H1 (cell line): ENCODE data around the gene CLDN4. TPM values are rescaled to one million over a fixed set of nuclear protein-coding genes. Genes with fewer than 3 reads are reported as not detected.

ENCODE experiments used
- CTCF ChIA-PET: fragments of 300-600 bp; sonication (Branson Sonifier 250); formaldehyde crosslinking; loops from one replicate; lab custom pipeline; 2021; ENCODE audit not compliant: partially characterized antibody; lab: Charles Lee
- POLR2A ChIA-PET: fragments of 300-600 bp; sonication (Branson Sonifier 250); formaldehyde crosslinking; loops from one replicate; lab custom pipeline; 2021; ENCODE audit warnings: inconsistent platforms; ENCODE audit not compliant: partially characterized antibody; lab: Charles Lee
- DNase-seq, 2 experiments: peaks; one replicate each; pipeline versions ENCODE4 v3.0.0 to v3.0.0-alpha.2; 2010 to 2022; ENCODE audit warnings: low spot score in 2 of 2, low read depth in 1 of 2, mixed read lengths in 1 of 2
- FAIRE-seq: peaks from 2 replicates; lab custom pipeline; 2011; peaks lifted over from hg19 to GRCh38; lab: Jason Lieb, UNC
- H2AFZ ChIP-seq: 2 replicates; pipeline ENCODE4 v1.8.1; 2012; ENCODE audit warnings: low read length, inconsistent platforms
- H2AK5ac ChIP-seq: 2 replicates; pipeline ENCODE4 v1.6.1; 2013; ENCODE audit warnings: low read depth, low read length
- H2BK120ac ChIP-seq: replicated peaks from 2 replicates; pipeline ENCODE3; 2013; ENCODE audit warnings: low read depth, low read length, inconsistent platforms
- H2BK12ac ChIP-seq: 2 replicates; pipeline ENCODE4 v1.6.1; 2013; ENCODE audit warnings: low read depth, low read length
- H2BK15ac ChIP-seq: 2 replicates; pipeline ENCODE4 v1.6.1; 2013; ENCODE audit warnings: low read length
- H2BK20ac ChIP-seq: 2 replicates; pipeline ENCODE4 v1.6.1; 2013; ENCODE audit warnings: low read length
- H2BK5ac ChIP-seq: 2 replicates; pipeline ENCODE4 v1.6.1; 2013; ENCODE audit warnings: low read depth, low read length
- H3K14ac ChIP-seq: 2 replicates; pipeline ENCODE4 v1.6.1; 2013; ENCODE audit warnings: inconsistent platforms; ENCODE audit not compliant: insufficient read length
- H3K18ac ChIP-seq: 2 replicates; pipeline ENCODE4 v1.6.1; 2013; ENCODE audit warnings: low read length; ENCODE audit errors: extremely low read depth
- H3K23ac ChIP-seq: 2 replicates; pipeline ENCODE4 v1.6.1; 2013; ENCODE audit warnings: inconsistent platforms; ENCODE audit not compliant: insufficient read length
- H3K23me2 ChIP-seq: 2 replicates; pipeline ENCODE4 v1.6.1; 2013; ENCODE audit warnings: low read depth, low read length
- H3K27ac ChIP-seq: 2 replicates; pipeline ENCODE4 v1.6.1; 2011; ENCODE audit warnings: low read depth, low read length, inconsistent platforms
- H3K27me3 ChIP-seq, 4 experiments: replicated peaks in 1 of 4; 1 replicate in 1 of 4; 2 replicates in 3 of 4; pipeline versions ENCODE4 v1.6.1 to v1.8.1; 2011 to 2013; ENCODE audit warnings: low read length in 3 of 4, mild to moderate bottlenecking in 3 of 4, inconsistent platforms in 2 of 4, mixed read lengths in 2 of 4, moderate library complexity in 1 of 4; ENCODE audit not compliant: control insufficient read depth in 3 of 4, insufficient read depth in 3 of 4; ENCODE audit errors: extremely low read depth in 1 of 4
- H3K36me3 ChIP-seq, 4 experiments: 2 replicates each; pipeline versions ENCODE4 v1.6.1 to v1.8.1; 2011 to 2013; ENCODE audit warnings: mild to moderate bottlenecking in 4 of 4, low read length in 3 of 4, moderate library complexity in 2 of 4, control low read depth in 1 of 4, inconsistent platforms in 1 of 4; ENCODE audit not compliant: insufficient read depth in 4 of 4, control insufficient read depth in 2 of 4
- H3K4ac ChIP-seq: replicated peaks from 2 replicates; pipeline ENCODE3; 2013; ENCODE audit warnings: low read length, low read depth, mixed read lengths, inconsistent platforms; ENCODE audit not compliant: insufficient read length
- H3K4me1 ChIP-seq, 4 experiments: replicated peaks in 1 of 4; 1 replicate in 1 of 4; 2 replicates in 3 of 4; pipeline versions ENCODE4 v1.6.1 to v1.8.1; 2011 to 2013; ENCODE audit warnings: low read length in 3 of 4, inconsistent platforms in 2 of 4, mixed read lengths in 1 of 4; ENCODE audit not compliant: insufficient read depth in 4 of 4, control insufficient read depth in 3 of 4
- H3K4me2 ChIP-seq, 2 experiments: 2 replicates each; pipeline versions ENCODE4 v1.6.1 to v1.8.1; 2011 to 2013; ENCODE audit warnings: low read depth in 2 of 2, low read length in 2 of 2, control low read depth in 1 of 2, inconsistent platforms in 1 of 2, mild to moderate bottlenecking in 1 of 2; ENCODE audit not compliant: insufficient read depth in 1 of 2
- H3K4me3 ChIP-seq, 4 experiments: fragments of 200-600, 300-600 bp in 1 of 4; sonication (generic), shearing (Covaris generic), sonication (Bioruptor Twin) in 1 of 4; 2 replicates each; pipeline versions ENCODE4 v1.5.1 to v1.8.1; 2011 to 2016; ENCODE audit warnings: low read length in 4 of 4, low read depth in 3 of 4, control low read depth in 2 of 4, inconsistent platforms in 2 of 4, mild to moderate bottlenecking in 2 of 4, mixed read lengths in 1 of 4, moderate library complexity in 1 of 4; ENCODE audit not compliant: insufficient read depth in 2 of 4; ENCODE audit errors: extremely low read depth in 1 of 4
- H3K56ac ChIP-seq: replicated peaks from 2 replicates; pipeline ENCODE3; 2013; ENCODE audit warnings: low read depth, mild to moderate bottlenecking, mixed read lengths, low read length, inconsistent platforms; ENCODE audit not compliant: insufficient read length
- H3K79me1 ChIP-seq: 2 replicates; pipeline ENCODE4 v1.6.1; 2013; ENCODE audit warnings: low read depth, low read length, control low read depth
- H3K79me2 ChIP-seq, 2 experiments: 2 replicates each; pipeline versions ENCODE4 v1.6.1 to v1.8.1; 2012 to 2013; ENCODE audit warnings: low read length in 2 of 2, mild to moderate bottlenecking in 2 of 2, inconsistent platforms in 1 of 2; ENCODE audit not compliant: insufficient read depth in 2 of 2, control insufficient read depth in 1 of 2
- H3K9ac ChIP-seq, 4 experiments: replicated peaks in 1 of 4; 1 replicate in 1 of 4; 2 replicates in 3 of 4; pipeline versions ENCODE4 v1.6.1 to v1.8.1; 2011 to 2013; ENCODE audit warnings: low read depth in 3 of 4, low read length in 3 of 4, control low read depth in 2 of 4, mild to moderate bottlenecking in 2 of 4, moderate library complexity in 2 of 4, inconsistent platforms in 1 of 4; ENCODE audit errors: extremely low read depth in 1 of 4
- H3K9me3 ChIP-seq, 2 experiments: 2 replicates each; pipeline versions ENCODE4 v1.6.1 to v1.8.1; 2012 to 2013; ENCODE audit warnings: mild to moderate bottlenecking in 2 of 2, moderate library complexity in 2 of 2, control low read depth in 1 of 2, inconsistent platforms in 1 of 2, low read depth in 1 of 2, low read length in 1 of 2, mixed read lengths in 1 of 2; ENCODE audit not compliant: insufficient read depth in 2 of 2
- H4K20me1 ChIP-seq, 2 experiments: replicated peaks in 1 of 2; 2 replicates each; pipeline versions ENCODE3 to v1.8.1; 2011 to 2013; ENCODE audit warnings: inconsistent platforms in 2 of 2, low read length in 2 of 2, mild to moderate bottlenecking in 1 of 2; ENCODE audit not compliant: insufficient read depth in 2 of 2, control insufficient read depth in 1 of 2
- H4K5ac ChIP-seq: 2 replicates; pipeline ENCODE4 v1.6.1; 2013; ENCODE audit warnings: low read length, low read depth, mixed read lengths, inconsistent platforms; ENCODE audit not compliant: insufficient read length
- H4K8ac ChIP-seq: 2 replicates; pipeline ENCODE4 v1.8.0; 2013; ENCODE audit warnings: mild to moderate bottlenecking, moderate library complexity, low read length, inconsistent platforms; ENCODE audit not compliant: insufficient read depth; ENCODE audit errors: extremely low read depth
- H4K91ac ChIP-seq: replicated peaks from 2 replicates; pipeline ENCODE3; 2013; ENCODE audit warnings: low read length, mixed read lengths, inconsistent platforms; ENCODE audit not compliant: insufficient read length
- ASH2L ChIP-seq: fragments of 200-600, 300-600 bp; sonication (generic); IDR thresholded peaks from one replicate; pipeline ENCODE4 v1.7.1; 2017; ENCODE audit warnings: low read length
- RAD21 ChIP-seq, 2 experiments: IDR thresholded peaks in 1 of 2; conservative IDR thresholded peaks in 1 of 2; 2 replicates each; pipeline ENCODE4 v1.6.1; 2011; ENCODE audit warnings: low read depth in 2 of 2, low read length in 2 of 2, improper control_type of control experiment in 1 of 2, inconsistent platforms in 1 of 2, mild to moderate bottlenecking in 1 of 2, moderate library complexity in 1 of 2
- SP4 ChIP-seq: IDR thresholded peaks from 2 replicates; pipeline ENCODE4 v1.6.1; 2012; ENCODE audit warnings: low read length, inconsistent platforms
- WGBS, 2 experiments: shearing (Covaris generic) in 1 of 2; methylation state at CpG; one replicate each; pipeline versions ENCODE4 v1.1.6 to v1.1.7; 2013 to 2015; ENCODE audit warnings: low lambda C conversion rate in 2 of 2, mixed read lengths in 2 of 2, inconsistent platforms in 1 of 2, low coverage in 1 of 2, missing lambda C conversion rate in 1 of 2; ENCODE audit not compliant: insufficient replicate concordance in 2 of 2, insufficient coverage in 1 of 2, insufficient read length in 1 of 2; ENCODE audit errors: extremely low coverage in 1 of 2, missing lambda C conversion rate in 1 of 2; 5-methylcytosine and 5-hydroxymethylcytosine counted together
- polyA plus RNA-seq, 7 experiments: library from polyadenylated mRNA; depleted of rRNA in 3 of 7; stranded (reverse) in 5 of 7; unstranded in 2 of 7; fragments of >200 nt in 5 of 7; fragments of 200-250 nt in 2 of 7; gene quantifications; 1 replicate in 5 of 7; 2 replicates in 1 of 7; 4 replicates in 1 of 7; pipeline versions ENCODE4 v1.2.1 to v1.2.3, GENCODE V29; 2011 to 2013; ENCODE audit warnings: missing spikeins in 2 of 7, mixed read lengths in 2 of 7
- total RNA-seq: library from RNA; stranded (reverse); fragmentation: NEBNext Ultra II Directional; extraction: Animal tissue kit (Norgen Biotek cat#: 25700); gene quantifications from 2 replicates; pipeline ENCODE4 v1.2.1, GENCODE V29; 2021
- TF ChIP-seq, protein P1 (sequence below), 3 experiments: IDR thresholded peaks; 1 replicate in 2 of 3; 2 replicates in 1 of 3; pipeline versions ENCODE4 v1.5.1 to v1.6.1; 2011; ENCODE audit warnings: low read length in 3 of 3, mild to moderate bottlenecking in 3 of 3, inconsistent platforms in 2 of 3, low read depth in 1 of 3, moderate library complexity in 1 of 3; ENCODE audit not compliant: insufficient read depth in 1 of 3; ENCODE audit errors: control extremely low read depth in 1 of 3

The CLDN4 gene
- total and polyA plus RNA-seq, 2 of the 8 experiments (the other 6 are each of a cell fraction or from before 2014, with no cell fraction given), result 28.0 to 69.3 TPM

DNA sequence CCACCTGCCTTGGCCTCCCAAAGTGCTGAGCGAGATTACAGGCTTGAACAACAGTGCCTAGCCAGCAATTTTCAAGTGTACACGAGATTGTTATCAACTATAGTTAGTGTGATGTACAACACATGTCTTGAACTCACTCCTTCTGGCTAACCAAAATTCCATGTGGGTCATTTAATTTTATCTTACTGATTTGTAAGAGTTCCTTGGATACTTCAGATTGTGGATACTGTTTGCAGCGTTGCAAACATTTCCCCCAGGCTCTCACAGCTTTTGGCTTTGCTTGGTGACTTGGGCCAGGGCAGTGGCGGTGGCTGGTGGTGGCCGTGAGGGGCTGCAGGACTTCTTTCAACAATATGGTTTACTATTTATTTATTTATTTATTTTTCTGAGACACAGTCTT lies 21.7 kb downstream of the CLDN4 start:
- Histone ChIP-seq H3K18ac (no peak overlapping the region), H3K4ac (no peak overlapping the region), H2BK120ac (no peak overlapping the region), H2BK15ac (no peak overlapping the region), H3K4me2 (no peak overlapping the region), H2AK5ac (no peak overlapping the region), H3K4me3 (no peak overlapping the region), H2AFZ (no peak overlapping the region), H2BK12ac (0 out of 2 replicates have a peak overlapping the region, but pooled peaks have one; percentile 6), H3K27me3 (peaks cover 0 to 3% (median 0%) of the 10 kb centered on the region in 4 experiments; a peak in 4 of 7 replicates), H3K9ac (no peak overlapping the region), H4K20me1 (no peaks in the 10 kb centered on the region), H3K79me1 (no peaks in the 10 kb centered on the region), H3K36me3 (no peaks in the 10 kb centered on the region), H3K9me3 (peaks cover 3 to 4% of the 10 kb centered on the region in 2 experiments; a peak in 2 of 4 replicates), H3K79me2 (no peaks in the 10 kb centered on the region), H3K23ac (no peak overlapping the region), H3K23me2 (no peaks in the 10 kb centered on the region), H4K91ac (no peak overlapping the region), H2BK20ac (no peak overlapping the region), H3K56ac (no peak overlapping the region), H4K5ac (no peak overlapping the region), H2BK5ac (no peak overlapping the region), H4K8ac (no peak overlapping the region), H3K4me1 (0 out of 7 replicates have a peak, but pooled peaks cover 0 to 2% (median 0%) of the 10 kb centered on the region in 4 experiments), H3K14ac (no peak overlapping the region), H3K27ac (no peak overlapping the region)
- TF ChIP-seq SP4 (no peak), RAD21 (IDR thresholded peaks at IDR 0.05 in 1 of 2, conservative IDR thresholded peaks at IDR 0.05 in 1 of 2; ENCODE audit: low read depth in 2 of 2, low read length in 2 of 2) (peak; percentile 43 to 53), ASH2L (no peak)
- TF ChIP-seq, protein P1, sequence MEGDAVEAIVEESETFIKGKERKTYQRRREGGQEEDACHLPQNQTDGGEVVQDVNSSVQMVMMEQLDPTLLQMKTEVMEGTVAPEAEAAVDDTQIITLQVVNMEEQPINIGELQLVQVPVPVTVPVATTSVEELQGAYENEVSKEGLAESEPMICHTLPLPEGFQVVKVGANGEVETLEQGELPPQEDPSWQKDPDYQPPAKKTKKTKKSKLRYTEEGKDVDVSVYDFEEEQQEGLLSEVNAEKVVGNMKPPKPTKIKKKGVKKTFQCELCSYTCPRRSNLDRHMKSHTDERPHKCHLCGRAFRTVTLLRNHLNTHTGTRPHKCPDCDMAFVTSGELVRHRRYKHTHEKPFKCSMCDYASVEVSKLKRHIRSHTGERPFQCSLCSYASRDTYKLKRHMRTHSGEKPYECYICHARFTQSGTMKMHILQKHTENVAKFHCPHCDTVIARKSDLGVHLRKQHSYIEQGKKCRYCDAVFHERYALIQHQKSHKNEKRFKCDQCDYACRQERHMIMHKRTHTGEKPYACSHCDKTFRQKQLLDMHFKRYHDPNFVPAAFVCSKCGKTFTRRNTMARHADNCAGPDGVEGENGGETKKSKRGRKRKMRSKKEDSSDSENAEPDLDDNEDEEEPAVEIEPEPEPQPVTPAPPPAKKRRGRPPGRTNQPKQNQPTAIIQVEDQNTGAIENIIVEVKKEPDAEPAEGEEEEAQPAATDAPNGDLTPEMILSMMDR (IDR thresholded peaks at IDR 0.05; ENCODE audit: control extremely low read depth in 1 of 3, insufficient read depth in 1 of 3, low read depth in 1 of 3, low read length in 3 of 3), result peak in 1 of 3 experiments; percentile 26; a peak in 2 of 4 replicates
- 90% methylated on average over 5 of the region's 5 CpGs; no CpG with 5 or more reads in 1 of the 2 experiments for WGBS, 2 experiments
- no peak for FAIRE-seq
- ChIA-PET POLR2A (interaction anchor here (0.6 to 5.6 kb wide), 4 partner anchors 19 to 109 kb away, joined by 3 to 28 read pairs (median 4); no protein-coding TSS in a partner anchor), CTCF (interaction anchor here (0.7 to 5.8 kb wide), 5 partner anchors 11 to 42 kb away, joined by 3 to 72 read pairs (median 18); partner anchors contain the start of gene METTL27)
- no peak for DNase-seq
